Fibroblast of pulmonary artery (primary cell): Measurements from ENCODE around the gene MEAF6.
"Not testable (repeated sequence)": the region's sequence is repeated elsewhere in the genome, so short reads cannot be mapped to it uniquely, and the experiment has no call there.

ENCODE experiments used
- DNase-seq: peaks from one replicate; pipeline ENCODE4 v3.0.0-alpha.2; 2010; ENCODE audit warnings: low read depth
- H3K4me3 ChIP-seq: replicated peaks from 2 replicates; pipeline ENCODE4 v1.5.1; 2011; ENCODE audit warnings: low read depth, mild to moderate bottlenecking, control low read depth, low read length, moderate library complexity
- CTCF ChIP-seq: IDR thresholded peaks from 2 replicates; pipeline ENCODE4 v1.5.1; 2011; ENCODE audit warnings: mild to moderate bottlenecking, control low read depth, low read length, inconsistent platforms; ENCODE audit errors: missing control alignments

MEAF6 gene

GRCh38 chr1:37519613-37520012, 5.0 kb upstream of the MEAF6 start:
- H3K4me3 ChIP-seq: no peak overlapping the region
- no peak for TF ChIP-seq CTCF
- no peak for DNase-seq

DNA sequence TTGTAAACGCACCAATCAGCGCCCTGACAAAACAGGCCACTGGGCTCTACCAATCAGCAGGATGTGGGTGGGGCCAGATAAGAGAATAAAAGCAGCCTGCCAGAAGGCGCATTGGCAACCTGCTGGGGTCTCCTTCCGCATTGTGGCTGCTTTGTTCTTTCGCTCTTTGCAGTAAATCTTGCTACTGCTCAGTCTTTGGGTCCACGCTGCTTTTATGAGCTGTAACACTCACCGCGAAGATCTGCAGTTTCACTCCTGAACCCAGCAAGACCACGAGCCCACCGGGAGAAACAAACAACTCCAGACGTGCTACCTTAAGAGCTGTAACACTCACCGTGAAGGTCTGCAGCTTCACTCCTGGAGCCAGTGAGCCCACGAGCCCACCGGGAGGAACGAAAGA, 4.4 kb upstream of the MEAF6 start:
- DNase-seq, H3K4me3 ChIP-seq: not testable (repeated sequence)

GRCh38 chr1:37518241-37518640, 3.7 kb upstream of the MEAF6 start:
- H3K4me3 ChIP-seq, DNase-seq: not testable (repeated sequence)

GRCh38 chr1:37517569-37517968, 3.0 kb upstream of the MEAF6 start:
- no peak overlapping the region for H3K4me3 ChIP-seq
- TF ChIP-seq CTCF: no peak
- no peak for DNase-seq

GRCh38 chr1:37515185-37516034, 844 bp upstream of the MEAF6 start:
- no peak for DNase-seq
- H3K4me3 ChIP-seq: peak overlapping the region; percentile 79
- TF ChIP-seq CTCF: no peak

GRCh38 chr1:37513795-37514349, 694 bp downstream of the MEAF6 start:
- H3K4me3 ChIP-seq: peak overlapping the region; percentile 79
- no peak for DNase-seq
- no peak for TF ChIP-seq CTCF

DNA sequence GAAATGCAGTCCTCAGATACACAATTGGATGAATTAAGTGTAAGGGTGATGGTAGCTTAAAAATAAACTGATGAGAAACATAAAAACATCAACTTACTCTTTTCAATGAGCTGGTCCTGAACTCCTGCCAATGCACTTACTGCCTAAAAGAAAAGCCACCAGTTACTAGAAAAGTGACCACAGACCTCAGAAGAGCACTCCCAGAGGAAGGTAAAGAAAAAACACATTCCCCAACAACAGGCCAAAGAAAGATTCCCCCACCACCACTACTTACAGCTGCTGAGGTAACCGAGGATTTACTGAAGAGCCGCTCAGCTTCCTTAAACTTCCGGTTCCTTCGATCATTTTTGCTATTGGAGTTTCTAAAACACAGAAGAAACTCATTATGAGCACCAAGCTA, 5.4 kb downstream of the MEAF6 start:
- peak; percentile 39 for DNase-seq
- TF ChIP-seq CTCF: peak; percentile 36
- H3K4me3 ChIP-seq: no peak overlapping the region

- H3K4me3 ChIP-seq: no peak overlapping the region
- no peak for DNase-seq
- no peak for TF ChIP-seq CTCF
Observed at GRCh38 chr1:37506740-37507139, 7.8 kb downstream of the MEAF6 start.

DNA sequence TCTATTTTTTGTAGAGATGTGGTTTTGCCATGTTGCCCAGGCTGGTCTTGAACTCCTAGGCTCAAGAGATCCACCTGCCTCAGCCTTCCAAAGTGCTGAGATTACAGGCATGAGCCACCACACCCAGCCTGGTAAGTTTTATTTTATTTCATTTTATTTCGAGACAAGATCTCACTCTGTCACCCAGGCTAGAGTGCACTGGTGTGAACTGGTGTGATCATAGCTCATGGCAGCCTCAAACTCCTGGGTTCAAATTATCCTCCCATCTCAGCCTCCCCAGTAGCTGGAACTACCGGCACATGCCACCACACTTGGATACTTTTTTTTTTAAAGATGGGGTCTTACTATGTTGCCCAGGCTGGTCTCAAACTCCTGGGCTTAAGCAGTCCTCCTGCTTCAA, 11.8 kb downstream of the MEAF6 start:
- H3K4me3 ChIP-seq, DNase-seq: not testable (repeated sequence)
